HG03354 (cell line): ENCODE results near the gene RGL2.

Source experiments
- ATAC-seq: cut with Tn5 transposase; IDR thresholded peaks from one replicate; pipeline ENCODE4 v1.9.1; 2021; ENCODE audit warnings: mild to moderate bottlenecking; ENCODE audit not compliant: unreplicated experiment, poor library complexity, severe bottlenecking

The RGL2 gene

GRCh38 chr6:33317669-33318425 lies 19.1 kb upstream of the RGL2 start, which contains the start of gene ZBTB22:
ZBTB22 (minus strand) TSS chr6:33317744; CDS start chr6:33316916, 828 bp downstream.
- peak; percentile 56 for ATAC-seq

- ATAC-seq = no peak
These were observed 18.6 kb upstream of the RGL2 start for GRCh38 chr6:33317419-33317668.

- ATAC-seq = no peak
These were observed 18.1 kb upstream of the RGL2 start for GRCh38 chr6:33316603-33317418.

- no peak for ATAC-seq
These were observed 17.3 kb upstream of the RGL2 start for GRCh38 chr6:33315793-33316602.

- ATAC-seq = no peak
These were observed 16.4 kb upstream of the RGL2 start for GRCh38 chr6:33314943-33315792.

GRCh38 chr6:33314515-33314942 lies 15.8 kb upstream of the RGL2 start:
- ATAC-seq = peak; percentile 31

- ATAC-seq = peak; percentile 46
These were observed 15.2 kb upstream of the RGL2 start, which contains the start of gene TAPBP for GRCh38 chr6:33313709-33314514. TAPBP (minus strand) TSS chr6:33314078; CDS start chr6:33314041, 37 bp downstream.

- ATAC-seq = peak; percentile 1
These were observed 14.5 kb upstream of the RGL2 start for GRCh38 chr6:33313105-33313708.

- peak; percentile 35 for ATAC-seq
These were observed 13.8 kb upstream of the RGL2 start for GRCh38 chr6:33312361-33313104.

- ATAC-seq = no peak
These were observed 7.6 kb upstream of the RGL2 start for GRCh38 chr6:33306356-33306755.

GRCh38 chr6:33305052-33305451 lies 6.3 kb upstream of the RGL2 start:
- ATAC-seq = no peak

- no peak for ATAC-seq
These were observed 5.5 kb upstream of the RGL2 start for GRCh38 chr6:33304216-33304615.

- no peak for ATAC-seq
These were observed 3.1 kb upstream of the RGL2 start for GRCh38 chr6:33301877-33302276.

GRCh38 chr6:33299237-33299944 lies 649 bp upstream of the RGL2 start:
- peak; percentile 79 for ATAC-seq

GRCh38 chr6:33297956-33298772 lies 578 bp downstream of the RGL2 start:
- ATAC-seq = no peak

GRCh38 chr6:33297406-33297955 lies 1.3 kb downstream of the RGL2 start:
- no peak for ATAC-seq
